ENCODE data around the gene DIP2C. TPM values are rescaled to one million over a fixed set of nuclear protein-coding genes. Genes with fewer than 3 reads are reported as not detected.

Gene DIP2C
- total RNA-seq, 2 experiments from 2014 or later, result 0.62 to 0.80 TPM

DNA sequence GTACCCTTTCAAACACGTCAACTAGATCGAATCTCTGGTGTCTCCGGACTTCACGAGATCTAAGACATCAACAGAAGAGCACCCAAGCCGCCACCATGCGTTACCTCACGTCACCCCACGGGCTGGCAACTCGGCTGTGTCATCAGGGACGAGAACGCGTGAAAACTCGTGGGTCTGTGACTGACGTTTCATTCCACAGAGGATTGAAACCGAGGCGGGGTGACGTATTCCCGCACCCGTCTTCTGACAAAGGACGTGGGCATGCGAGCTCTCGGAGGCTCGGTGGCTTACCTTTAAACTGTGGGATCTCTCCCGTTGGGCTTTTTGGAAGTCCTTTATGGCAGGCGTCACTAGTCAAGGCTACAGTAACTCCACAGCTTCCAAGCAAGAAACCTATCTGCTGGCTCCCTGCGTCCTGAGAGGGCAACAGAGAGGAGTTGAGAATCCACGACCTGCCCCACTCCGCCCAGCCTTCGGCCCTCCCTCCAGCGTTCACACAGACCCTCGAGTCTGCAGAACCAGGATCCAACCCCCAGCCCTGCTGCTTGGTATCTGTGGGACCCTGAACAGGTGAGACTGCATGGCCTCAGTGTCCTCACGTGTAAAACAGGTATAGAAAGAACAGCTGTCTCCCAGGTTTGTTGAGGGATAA lies 298.9 kb downstream of the DIP2C start:
- no peaks in the 10 kb centered on the region for H3K4me1 Mint-ChIP-seq (ENCODE audit: low read depth)
- POLR2A ChIA-PET, result no interaction called here
- CTCF ChIA-PET, result no interaction called here
- DNase-seq, result no peak
- intact Hi-C loops (cut with micrococcal nuclease), result no loop called here
- no peak overlapping the region for H3K27ac Mint-ChIP-seq
- H3K36me3 Mint-ChIP-seq, result peaks cover 1% of the 10 kb centered on the region
- H3K27me3 Mint-ChIP-seq, result no peaks in the 10 kb centered on the region
- H3K9me3 Mint-ChIP-seq, result no peaks in the 10 kb centered on the region
- H3K4me3 Mint-ChIP-seq, result no peak overlapping the region

GRCh38 chr10:389836-390448 lies 299.5 kb downstream of the DIP2C start:
- peaks cover 1% of the 10 kb centered on the region for H3K36me3 Mint-ChIP-seq

GRCh38 chr10:389261-389790 lies 300.1 kb downstream of the DIP2C start:
- ChIA-PET POLR2A (no interaction called here), CTCF (no interaction called here)
- intact Hi-C loops (cut with micrococcal nuclease), result no loop called here
- H3K27ac Mint-ChIP-seq, result no peak overlapping the region
- no peaks in the 10 kb centered on the region for H3K27me3 Mint-ChIP-seq
- peaks cover 1% of the 10 kb centered on the region for H3K36me3 Mint-ChIP-seq
- no peak for DNase-seq
- no peaks in the 10 kb centered on the region for H3K4me1 Mint-ChIP-seq (ENCODE audit: low read depth)
- H3K4me3 Mint-ChIP-seq, result no peak overlapping the region
- H3K9me3 Mint-ChIP-seq, result no peaks in the 10 kb centered on the region

More at GRCh38 chr10:389836-390448, 299.5 kb downstream of the DIP2C start:
- H3K27me3 Mint-ChIP-seq, result no peaks in the 10 kb centered on the region
- intact Hi-C loops (cut with micrococcal nuclease), result no loop called here
- H3K9me3 Mint-ChIP-seq, result no peaks in the 10 kb centered on the region
- ChIA-PET CTCF (no interaction called here), POLR2A (no interaction called here)
- no peak overlapping the region for H3K27ac Mint-ChIP-seq
- no peaks in the 10 kb centered on the region for H3K4me1 Mint-ChIP-seq (ENCODE audit: low read depth)
- no peak for DNase-seq
- no peak overlapping the region for H3K4me3 Mint-ChIP-seq

DNA sequence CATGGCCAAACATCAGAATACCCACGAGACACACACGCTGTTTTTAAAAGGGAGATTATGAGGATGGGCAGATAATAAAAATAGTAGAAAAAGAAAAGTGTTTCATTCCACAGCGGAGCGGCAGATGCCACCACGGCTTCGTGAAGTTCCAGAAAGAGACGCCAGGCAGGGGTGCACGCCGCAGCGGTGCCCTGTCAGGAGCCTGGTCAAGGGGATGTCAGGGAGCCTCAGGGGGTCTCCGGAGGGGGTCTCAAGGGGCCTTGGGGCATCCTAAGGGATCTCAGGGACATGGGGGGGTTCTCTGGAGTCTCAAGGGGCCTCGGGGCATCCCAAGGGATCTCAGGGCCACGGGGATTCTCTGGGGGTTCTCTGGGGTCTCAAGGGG lies 300.8 kb downstream of the DIP2C start:
- no peak overlapping the region for H3K27ac Mint-ChIP-seq
- CTCF ChIA-PET, result no interaction called here

DNA sequence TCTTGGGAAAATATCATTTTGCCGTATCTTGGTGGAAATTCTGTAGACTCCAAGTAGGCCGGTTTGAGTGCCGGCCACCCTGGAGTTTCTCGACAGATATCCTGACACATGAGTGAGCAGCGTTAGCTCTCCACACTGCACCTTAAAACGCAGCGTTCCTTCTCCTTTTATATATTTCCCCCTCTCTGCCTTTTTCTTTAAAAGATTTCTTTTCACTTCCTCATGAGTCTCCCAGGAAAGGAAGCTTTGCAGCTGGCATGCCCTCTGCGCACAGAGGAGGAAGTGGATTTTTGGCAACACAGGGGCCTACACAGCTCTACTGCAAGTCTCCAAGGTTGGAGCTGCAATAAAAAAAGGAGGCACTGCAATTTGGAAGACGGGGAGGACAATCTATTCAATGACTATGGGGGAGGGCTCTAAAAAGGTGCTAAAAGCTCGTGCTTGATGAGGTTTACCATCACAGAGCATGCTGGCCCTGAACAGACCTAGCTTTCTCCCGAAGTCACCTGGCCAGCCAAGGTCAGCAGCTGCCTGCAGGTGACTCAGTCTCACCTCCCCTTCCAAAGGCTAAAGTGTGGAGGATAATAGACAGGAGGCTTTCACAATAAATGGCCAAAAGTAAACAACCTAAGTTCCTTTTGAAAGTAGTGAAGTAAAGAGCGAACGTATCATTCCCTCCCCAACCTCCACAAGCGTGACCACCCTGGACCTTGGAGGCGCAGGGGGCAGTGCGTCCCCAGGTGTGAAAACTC lies 301.4 kb downstream of the DIP2C start:
- intact Hi-C loops (cut with micrococcal nuclease), result no loop called here
- ChIA-PET POLR2A (no interaction called here), CTCF (no interaction called here)
- Mint-ChIP-seq H3K9me3 (no peaks in the 10 kb centered on the region), H3K4me3 (no peak overlapping the region), H3K27me3 (no peaks in the 10 kb centered on the region), H3K36me3 (peaks cover 3% of the 10 kb centered on the region), H3K27ac (no peak overlapping the region), H3K4me1 (ENCODE audit: low read depth) (no peaks in the 10 kb centered on the region)
- DNase-seq, result no peak

More for the DNA sequence above, 300.8 kb downstream of the DIP2C start:
- no peaks in the 10 kb centered on the region for H3K4me1 Mint-ChIP-seq (ENCODE audit: low read depth)
- H3K36me3 Mint-ChIP-seq, result peaks cover 3% of the 10 kb centered on the region
- H3K27me3 Mint-ChIP-seq, result no peaks in the 10 kb centered on the region
- intact Hi-C loops (cut with micrococcal nuclease), result no loop called here
- POLR2A ChIA-PET, result no interaction called here
- no peak overlapping the region for H3K4me3 Mint-ChIP-seq
- no peaks in the 10 kb centered on the region for H3K9me3 Mint-ChIP-seq
- no peak for DNase-seq

- DNase-seq, result no peak
- CTCF ChIA-PET, result no interaction called here
- POLR2A ChIA-PET, result no interaction called here
- peaks cover 2% of the 10 kb centered on the region for H3K36me3 Mint-ChIP-seq
- H3K4me3 Mint-ChIP-seq, result no peak overlapping the region
- H3K9me3 Mint-ChIP-seq, result no peaks in the 10 kb centered on the region
- H3K4me1 Mint-ChIP-seq (ENCODE audit: low read depth), result no peaks in the 10 kb centered on the region
- intact Hi-C loops (cut with micrococcal nuclease), result no loop called here
- no peak overlapping the region for H3K27ac Mint-ChIP-seq
- no peaks in the 10 kb centered on the region for H3K27me3 Mint-ChIP-seq
Measured at GRCh38 chr10:387593-387891, 301.9 kb downstream of the DIP2C start.

DNA sequence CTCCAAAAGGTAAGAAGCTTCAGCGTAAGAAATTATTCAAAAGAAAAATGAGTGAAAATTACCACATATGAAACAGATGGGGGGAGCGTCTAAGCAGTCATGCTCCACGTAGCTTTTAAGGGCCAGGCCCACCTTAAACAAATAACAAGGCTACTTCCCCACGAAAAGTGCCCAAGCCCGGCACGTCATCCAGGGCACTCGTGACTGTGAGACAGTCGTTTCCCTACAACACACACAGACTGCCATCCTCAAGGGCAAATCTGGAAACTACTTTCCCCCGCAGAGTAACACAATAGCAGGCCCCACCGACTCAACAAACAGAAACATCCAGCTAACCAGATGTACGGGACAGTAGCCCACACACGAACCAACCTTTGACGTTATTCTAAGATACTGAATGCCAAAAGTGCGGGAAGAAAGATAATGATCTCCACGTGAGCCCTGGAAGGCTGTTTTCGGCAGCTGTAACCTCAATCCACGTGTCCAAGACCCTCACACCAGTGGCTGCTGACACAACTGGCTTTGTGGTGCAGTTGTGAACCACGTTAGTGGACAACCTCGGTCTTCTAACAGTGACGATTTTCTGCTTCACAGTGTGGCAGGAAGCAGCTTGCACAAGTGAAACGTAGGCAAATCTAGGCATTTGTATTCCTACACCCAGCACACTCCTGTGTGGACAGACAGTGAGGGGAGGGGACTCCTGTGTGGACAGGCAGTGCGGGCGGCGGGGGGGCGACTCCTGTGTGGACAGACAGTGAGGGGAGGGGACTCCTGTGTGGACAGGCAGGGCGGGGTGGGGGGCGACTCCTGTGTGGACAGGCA lies 302.5 kb downstream of the DIP2C start:
- Mint-ChIP-seq H3K4me3 (no peak overlapping the region), H3K36me3 (peaks cover 3% of the 10 kb centered on the region), H3K4me1 (ENCODE audit: low read depth) (peaks cover 2% of the 10 kb centered on the region), H3K9me3 (no peaks in the 10 kb centered on the region), H3K27me3 (no peaks in the 10 kb centered on the region), H3K27ac (no peak overlapping the region)
- intact Hi-C loops (cut with micrococcal nuclease), result no loop called here
- DNase-seq, result no peak
- CTCF ChIA-PET, result no interaction called here
- POLR2A ChIA-PET, result no interaction called here

DNA sequence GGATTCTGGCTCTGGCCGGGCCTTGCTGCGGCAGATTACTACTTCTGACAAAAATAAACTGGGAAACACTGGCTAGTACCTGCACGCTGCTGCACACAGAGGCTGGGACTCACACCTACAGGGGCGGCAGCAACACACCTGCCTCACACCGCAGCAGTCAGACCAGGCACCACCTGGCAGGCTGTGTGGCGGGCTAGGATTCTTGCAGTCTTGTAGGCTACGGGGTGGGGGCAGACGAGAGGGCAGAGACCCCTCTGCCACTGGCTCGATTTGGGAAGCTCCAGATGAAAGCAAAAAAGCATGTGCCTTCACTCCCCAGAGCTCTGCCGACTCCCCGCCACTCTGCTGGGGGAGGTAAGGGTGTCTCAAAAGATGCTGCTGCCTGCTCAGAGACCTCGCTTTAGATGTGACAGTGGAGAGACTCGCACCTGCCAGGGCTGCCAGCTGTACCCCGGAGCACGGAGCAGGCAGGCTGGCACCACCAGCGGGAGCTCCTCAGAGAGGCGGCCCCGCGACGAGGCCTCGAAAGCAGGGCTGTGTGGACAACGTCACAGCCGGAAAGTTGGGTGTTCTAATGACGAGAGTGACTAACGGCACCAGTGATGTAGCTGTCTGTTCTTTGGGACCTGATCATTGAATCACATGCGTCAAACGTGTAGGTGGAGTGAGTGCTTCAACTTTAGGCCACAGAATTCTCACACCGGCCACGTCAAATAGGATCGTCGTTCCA lies 303.7 kb downstream of the DIP2C start:
- ChIA-PET CTCF (no interaction called here), POLR2A (no interaction called here)
- intact Hi-C loops (cut with micrococcal nuclease), result no loop called here
- H3K27me3 Mint-ChIP-seq, result no peaks in the 10 kb centered on the region
- H3K36me3 Mint-ChIP-seq, result peaks cover 8% of the 10 kb centered on the region
- no peak overlapping the region for H3K4me3 Mint-ChIP-seq
- no peak overlapping the region for H3K27ac Mint-ChIP-seq
- H3K4me1 Mint-ChIP-seq (ENCODE audit: low read depth), result peaks cover 8% of the 10 kb centered on the region
- H3K9me3 Mint-ChIP-seq, result no peaks in the 10 kb centered on the region
- DNase-seq, result no peak

- ChIA-PET POLR2A (no interaction called here), CTCF (no interaction called here)
- Mint-ChIP-seq H3K4me3 (no peak overlapping the region), H3K36me3 (peaks cover 8% of the 10 kb centered on the region), H3K27ac (no peak overlapping the region), H3K4me1 (ENCODE audit: low read depth) (peaks cover 8% of the 10 kb centered on the region), H3K27me3 (no peaks in the 10 kb centered on the region), H3K9me3 (no peaks in the 10 kb centered on the region)
- DNase-seq, result no peak
- intact Hi-C loops (cut with micrococcal nuclease), result no loop called here
Measured at GRCh38 chr10:384538-385305, 304.7 kb downstream of the DIP2C start.

DNA sequence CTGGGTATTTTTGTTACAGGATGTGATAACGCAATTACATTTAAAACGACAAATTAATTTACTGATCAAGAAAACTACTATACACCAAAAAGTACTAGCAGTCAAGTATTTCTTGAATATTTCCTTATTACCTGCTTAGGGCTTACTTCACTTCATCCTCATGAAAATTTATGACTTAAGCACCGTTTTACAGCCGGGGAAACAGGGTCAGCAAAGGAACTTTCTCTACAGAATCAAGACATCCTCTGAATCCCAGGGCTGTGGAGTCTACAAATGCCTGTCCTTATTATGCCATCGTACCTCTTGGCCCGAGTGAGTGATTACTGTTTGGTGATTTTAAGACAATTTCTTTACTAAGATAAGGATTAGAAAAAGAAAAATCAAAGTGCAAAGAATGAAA lies 305.9 kb downstream of the DIP2C start:
- H3K4me1 Mint-ChIP-seq (ENCODE audit: low read depth), result peaks cover 8% of the 10 kb centered on the region
- H3K4me3 Mint-ChIP-seq, result no peak overlapping the region
- ChIA-PET CTCF (no interaction called here), POLR2A (no interaction called here)
- no peak overlapping the region for H3K27ac Mint-ChIP-seq
- H3K36me3 Mint-ChIP-seq, result peaks cover 8% of the 10 kb centered on the region
- H3K9me3 Mint-ChIP-seq, result no peaks in the 10 kb centered on the region
- intact Hi-C loops (cut with micrococcal nuclease), result no loop called here
- DNase-seq, result no peak
- H3K27me3 Mint-ChIP-seq, result no peaks in the 10 kb centered on the region

DNA sequence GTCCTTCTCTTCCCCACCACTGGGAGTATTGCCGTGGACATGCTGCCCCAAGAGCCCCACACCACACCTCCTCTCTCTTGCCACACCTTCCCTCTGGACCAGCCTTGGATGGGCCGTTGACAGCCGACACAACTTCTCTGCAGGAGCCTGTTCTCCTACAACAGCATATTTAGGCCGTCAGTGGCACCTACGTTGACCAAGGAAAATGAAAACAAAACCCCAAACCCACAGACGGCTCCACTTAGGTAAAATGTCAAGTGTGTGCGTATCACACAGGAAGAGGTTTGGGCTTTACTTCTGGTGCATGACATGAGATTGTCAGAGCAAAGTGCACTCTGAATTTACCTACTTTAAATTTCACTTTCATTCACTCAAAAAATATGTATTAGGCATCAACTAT lies 307.7 kb downstream of the DIP2C start:
- H3K36me3 Mint-ChIP-seq, result peaks cover 8% of the 10 kb centered on the region
- H3K27me3 Mint-ChIP-seq, result no peaks in the 10 kb centered on the region
- intact Hi-C loops (cut with micrococcal nuclease), result no loop called here
- H3K4me1 Mint-ChIP-seq (ENCODE audit: low read depth), result peaks cover 8% of the 10 kb centered on the region
- POLR2A ChIA-PET, result no interaction called here
- no peak for DNase-seq
- CTCF ChIA-PET, result no interaction called here
- H3K27ac Mint-ChIP-seq, result peak overlapping the region; percentile 4
- H3K9me3 Mint-ChIP-seq, result no peaks in the 10 kb centered on the region
- no peak overlapping the region for H3K4me3 Mint-ChIP-seq
